SK-N-MC (cell line): ENCODE results near the gene ATP2B2.

ENCODE experiments used
- EZH2 ChIP-seq: fragments of 200-600 bp; sonication (generic); IDR thresholded peaks from one replicate; pipeline ENCODE4 v1.6.1; 2017; ENCODE audit warnings: antibody characterized with exemption
- POLR2AphosphoS5 ChIP-seq: IDR thresholded peaks from 2 replicates; pipeline ENCODE4 v1.6.1; 2012; ENCODE audit warnings: mild to moderate bottlenecking, low read depth, low read length, borderline replicate concordance

DNA sequence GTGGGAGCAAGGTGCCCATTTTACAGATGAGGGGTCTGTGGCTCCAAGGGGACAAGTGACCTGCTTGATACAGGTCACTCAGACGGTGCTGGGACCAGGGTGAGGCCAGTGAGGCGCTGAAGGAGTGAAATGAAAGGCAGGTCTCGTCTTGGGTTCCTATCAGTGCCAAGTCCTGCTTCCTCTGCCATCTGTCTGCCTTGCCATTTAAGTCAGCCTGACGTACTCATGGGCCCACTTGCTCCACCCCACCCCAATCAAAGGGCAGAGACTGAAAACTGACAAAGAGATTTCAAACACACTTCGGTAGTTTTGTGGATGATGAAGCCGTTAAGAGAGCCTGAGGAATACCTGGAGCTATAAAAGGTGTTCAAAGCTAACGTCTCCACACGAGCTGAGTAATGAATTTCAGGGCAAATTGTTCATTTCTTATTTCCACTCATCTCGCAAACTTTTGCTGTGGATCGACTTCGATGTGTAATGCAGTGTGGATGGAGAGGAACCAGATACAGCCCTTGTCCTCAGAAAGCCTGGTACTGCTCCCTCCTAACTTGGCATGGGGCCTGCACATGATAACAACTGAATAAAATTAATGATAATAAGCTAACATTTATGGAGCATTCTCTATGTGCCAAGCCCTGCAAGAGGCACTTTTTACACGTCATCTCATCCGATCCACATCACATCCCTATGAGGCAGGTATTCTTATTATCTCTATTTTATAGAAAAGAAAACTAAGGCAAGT, 36.6 kb downstream of the ATP2B2 start:
- TF ChIP-seq POLR2AphosphoS5 (no peak), EZH2 (no peak)
